ENCODE measurements around the gene P4HB. TPM values are rescaled to one million over a fixed set of nuclear protein-coding genes. Genes with fewer than 3 reads are reported as not detected.

The P4HB gene
- total and polyA plus RNA-seq, 12 donors, result 546 to 2,717 (median 934) TPM

- intact Hi-C loops (cut with DNase I), result no loop called here
- no peak for TF ChIP-seq CTCF (IDR thresholded peaks at IDR 0.05)
- H3K27me3 ChIP-seq, result peaks cover 4% of the 10 kb centered on the region
- H3K27ac ChIP-seq, result no peak overlapping the region
- no peaks in the 10 kb centered on the region for H3K9me3 ChIP-seq (replicated peaks in 1 of 3)
- H3K4me3 ChIP-seq, result no peak overlapping the region
- no peaks in the 10 kb centered on the region for H3K36me3 ChIP-seq (replicated peaks in 1 of 2)
- 94 to 97% (median 95%) methylated on average over 9 to 16 of the region's 16 CpGs for WGBS, 4 donors
- DNase-seq, result no peak
- H3K4me1 ChIP-seq (replicated peaks in 1 of 2), result peaks cover 7 to 19% of the 10 kb centered on the region in 2 donors
Observed at GRCh38 chr17:81905424-81905875, 45.1 kb upstream of the P4HB start.

GRCh38 chr17:81904600-81905423, 44.5 kb upstream of the P4HB start:
- Histone ChIP-seq H3K9me3 (replicated peaks in 1 of 3) (no peaks in the 10 kb centered on the region), H3K27ac (no peak overlapping the region), H3K36me3 (replicated peaks in 1 of 2) (peaks cover 0 to 5% of the 10 kb centered on the region in 2 donors), H3K27me3 (peaks cover 4% of the 10 kb centered on the region), H3K4me3 (no peak overlapping the region), H3K4me1 (replicated peaks in 1 of 2) (peaks cover 3 to 14% of the 10 kb centered on the region in 2 donors)
- WGBS, 4 donors, result 90 to 97% (median 94%) methylated on average over 21 to 28 of the region's 28 CpGs
- intact Hi-C loops (cut with DNase I), result no loop called here
- no peak for TF ChIP-seq CTCF (IDR thresholded peaks at IDR 0.05)
- TF ChIP-seq POLR2A (IDR thresholded peaks at IDR 0.05), result no peak
- no peak for DNase-seq

- Histone ChIP-seq H3K36me3 (replicated peaks in 1 of 2) (peaks cover 0 to 10% of the 10 kb centered on the region in 2 donors), H3K9me3 (replicated peaks in 1 of 3) (no peaks in the 10 kb centered on the region), H3K4me3 (no peak overlapping the region), H3K27me3 (peaks cover 4% of the 10 kb centered on the region), H3K27ac (no peak overlapping the region), H3K4me1 (replicated peaks in 1 of 2) (peaks cover 3 to 14% of the 10 kb centered on the region in 2 donors)
- TF ChIP-seq CTCF (IDR thresholded peaks at IDR 0.05) (no peak), POLR2A (IDR thresholded peaks at IDR 0.05) (no peak)
- no peak for DNase-seq
- intact Hi-C loops (cut with DNase I), result no loop called here
- WGBS, 4 donors, result 94 to 98% (median 96%) methylated on average over 18 to 24 of the region's 24 CpGs
Observed at GRCh38 chr17:81903896-81904599, 43.7 kb upstream of the P4HB start.

- Histone ChIP-seq H3K36me3 (replicated peaks in 1 of 2) (peaks cover 0 to 16% of the 10 kb centered on the region in 2 donors), H3K4me3 (no peak overlapping the region), H3K9me3 (replicated peaks in 1 of 3) (no peaks in the 10 kb centered on the region), H3K27ac (no peak overlapping the region), H3K27me3 (peaks cover 4% of the 10 kb centered on the region), H3K4me1 (replicated peaks in 1 of 2) (peaks cover 3 to 14% of the 10 kb centered on the region in 2 donors)
- intact Hi-C loops (cut with DNase I), result no loop called here
- no peak for TF ChIP-seq CTCF (IDR thresholded peaks at IDR 0.05)
- TF ChIP-seq POLR2A (IDR thresholded peaks at IDR 0.05), result no peak
- DNase-seq, result no peak
- 80 to 100% (median 96%) methylated on average over 1 to 10 of the region's 10 CpGs for WGBS, 4 donors
Observed at GRCh38 chr17:81903415-81903831, 43.1 kb upstream of the P4HB start.
